IMR-90 (cell line): ENCODE results near the gene MYD88. TPM values are rescaled to one million over a fixed set of nuclear protein-coding genes. Genes with fewer than 3 reads are reported as not detected.

Source experiments
- ATAC-seq: fragments of 200-7000 bp; cut with Tn5 transposase; 2 replicates; pipeline ENCODE4 v1.9.1; 2020; ENCODE audit warnings: low read depth, mild to moderate bottlenecking, moderate library complexity
- BruUV-seq: library from RNA; stranded (reverse); fragments of 400-500 nt; replicated peaks from 2 replicates; lab custom pipeline; 2021; lab: Mats Ljungman, UMichigan
- CTCF ChIA-PET: fragments of 300-600 bp; formaldehyde crosslinking; extraction: SDS; loops from one replicate; lab custom pipeline; 2021; ENCODE audit warnings: antibody characterized with exemption; lab: Yijun Ruan, JAX
- POLR2A ChIA-PET: fragments of 300-600 bp; sonication (Branson Sonifier 250); formaldehyde crosslinking; loops from one replicate; lab custom pipeline; 2022; ENCODE audit warnings: antibody characterized with exemption; ENCODE audit not compliant: unreplicated experiment; lab: Charles Lee
- DNase-seq: peaks from one replicate; pipeline ENCODE4 v3.0.0; 2013
- H2AFZ ChIP-seq: replicated peaks from 2 replicates; pipeline ENCODE3; 2013; ENCODE audit warnings: low read length, mild to moderate bottlenecking; ENCODE audit not compliant: poor library complexity
- H2AK5ac ChIP-seq: 2 replicates; pipeline ENCODE4 v1.6.1; 2013; ENCODE audit warnings: low read depth, low read length, inconsistent platforms
- H2AK9ac ChIP-seq: replicated peaks from 2 replicates; pipeline ENCODE3; 2013; ENCODE audit warnings: mild to moderate bottlenecking, low read depth, low read length, moderate library complexity; ENCODE audit not compliant: poor library complexity
- H2BK120ac ChIP-seq: 2 replicates; pipeline ENCODE4 v1.6.1; 2013; ENCODE audit warnings: low read depth, low read length, inconsistent platforms
- H2BK15ac ChIP-seq: 3 replicates; pipeline ENCODE4 v1.6.1; 2013; ENCODE audit warnings: low read depth, low read length, inconsistent platforms
- H2BK20ac ChIP-seq: 2 replicates; pipeline ENCODE4 v1.6.1; 2013; ENCODE audit warnings: low read depth, mild to moderate bottlenecking, inconsistent platforms, low read length, moderate library complexity
- H2BK5ac ChIP-seq: 2 replicates; pipeline ENCODE4 v1.6.1; 2013; ENCODE audit warnings: mild to moderate bottlenecking, low read depth, low read length, inconsistent platforms; ENCODE audit not compliant: poor library complexity, severe bottlenecking
- H3K14ac ChIP-seq: replicated peaks from 2 replicates; pipeline ENCODE4 v1.6.1; 2013; ENCODE audit warnings: low read depth, low read length, inconsistent platforms
- H3K18ac ChIP-seq: 2 replicates; pipeline ENCODE4 v1.6.1; 2013; ENCODE audit warnings: low read depth, low read length, control low read depth
- H3K23ac ChIP-seq: 2 replicates; pipeline ENCODE4 v1.6.1; 2013; ENCODE audit warnings: low read depth, low read length, inconsistent platforms
- H3K27ac ChIP-seq: 2 replicates; pipeline ENCODE4 v1.5.1; 2013; ENCODE audit warnings: mild to moderate bottlenecking, control low read depth, low read length; ENCODE audit not compliant: insufficient read depth
- H3K27me3 ChIP-seq: 2 replicates; pipeline ENCODE4 v1.6.1; 2013; ENCODE audit warnings: low read length; ENCODE audit not compliant: control insufficient read depth, insufficient read depth
- H3K36me3 ChIP-seq: 2 replicates; pipeline ENCODE4 v1.6.1; 2013; ENCODE audit warnings: low read length, mixed read lengths; ENCODE audit not compliant: control insufficient read depth, insufficient read depth
- H3K4ac ChIP-seq: 2 replicates; pipeline ENCODE4 v1.6.1; 2013; ENCODE audit warnings: low read depth, low read length, inconsistent platforms
- H3K4me1 ChIP-seq: 2 replicates; pipeline ENCODE4 v1.6.1; 2013; ENCODE audit warnings: low read length, mixed read lengths; ENCODE audit not compliant: control insufficient read depth, insufficient read depth
- H3K4me2 ChIP-seq: 2 replicates; pipeline ENCODE4 v1.6.1; 2013; ENCODE audit warnings: low read depth, mild to moderate bottlenecking, control low read depth, low read length, moderate library complexity
- H3K4me3 ChIP-seq: 2 replicates; pipeline ENCODE4 v1.5.1; 2013; ENCODE audit warnings: low read depth, mild to moderate bottlenecking, control low read depth, low read length, moderate library complexity; ENCODE audit not compliant: insufficient read depth
- H3K56ac ChIP-seq: 2 replicates; pipeline ENCODE4 v1.6.1; 2013; ENCODE audit warnings: low read length, inconsistent platforms; ENCODE audit not compliant: insufficient read depth; ENCODE audit errors: extremely low read depth
- H3K79me1 ChIP-seq, 2 experiments: 2 replicates each; pipeline ENCODE4 v1.6.1; 2013; ENCODE audit warnings: low read length in 2 of 2, inconsistent platforms in 1 of 2, low read depth in 1 of 2
- H3K9ac ChIP-seq: 2 replicates; pipeline ENCODE4 v1.6.1; 2013; ENCODE audit warnings: low read depth, low read length, control low read depth
- H3K9me1 ChIP-seq: 2 replicates; pipeline ENCODE4 v1.6.1; 2013; ENCODE audit warnings: low read length, inconsistent platforms; ENCODE audit not compliant: insufficient read depth
- H3K9me3 ChIP-seq: 2 replicates; pipeline ENCODE4 v1.6.1; 2013; ENCODE audit warnings: low read length; ENCODE audit not compliant: control insufficient read depth, insufficient read depth
- H4K20me1 ChIP-seq: 2 replicates; pipeline ENCODE4 v1.6.1; 2013; ENCODE audit warnings: low read length, inconsistent platforms; ENCODE audit not compliant: insufficient read depth
- H4K5ac ChIP-seq: 2 replicates; pipeline ENCODE4 v1.6.1; 2013; ENCODE audit warnings: mild to moderate bottlenecking, low read depth, low read length, control low read depth
- H4K8ac ChIP-seq, 2 experiments: 2 replicates each; pipeline ENCODE4 v1.6.1; 2013; ENCODE audit warnings: low read depth in 2 of 2, low read length in 2 of 2, control low read depth in 1 of 2, inconsistent platforms in 1 of 2
- H4K91ac ChIP-seq: 2 replicates; pipeline ENCODE4 v1.6.1; 2013; ENCODE audit warnings: low read depth, low read length, inconsistent platforms; ENCODE audit not compliant: insufficient read depth
- BHLHE40 ChIP-seq: fragments of 150-350 bp; IDR thresholded peaks from 2 replicates; pipeline ENCODE4 v1.6.1; 2016; ENCODE audit warnings: mild to moderate bottlenecking, low read depth, low read length
- CEBPB ChIP-seq: IDR thresholded peaks from 2 replicates; pipeline ENCODE4 v1.6.1; 2012; ENCODE audit warnings: low read depth, low read length, improper control_type of control experiment
- CHD1 ChIP-seq: IDR thresholded peaks from 2 replicates; pipeline ENCODE4 v1.6.1; 2012; ENCODE audit warnings: low read depth, low read length, improper control_type of control experiment
- FOS ChIP-seq: fragments of 150-350 bp; IDR thresholded peaks from 2 replicates; pipeline ENCODE4 v1.6.1; 2016; ENCODE audit warnings: low read depth, low read length
- MAFK ChIP-seq: IDR thresholded peaks from 2 replicates; pipeline ENCODE4 v1.6.1; 2012; ENCODE audit warnings: low read depth, low read length, improper control_type of control experiment
- MAZ ChIP-seq: IDR thresholded peaks from 2 replicates; pipeline ENCODE4 v1.6.1; 2012; ENCODE audit warnings: low read depth, mild to moderate bottlenecking, low read length, improper control_type of control experiment, moderate library complexity, borderline replicate concordance
- MXI1 ChIP-seq: IDR thresholded peaks from 2 replicates; pipeline ENCODE4 v1.6.1; 2012; ENCODE audit warnings: low read depth, mild to moderate bottlenecking, low read length, moderate library complexity, borderline replicate concordance
- NFE2L2 ChIP-seq: fragments of 150-350 bp; IDR thresholded peaks from 2 replicates; pipeline ENCODE4 v1.6.1; 2016; ENCODE audit warnings: low read depth, mild to moderate bottlenecking, low read length
- POLR2A ChIP-seq: IDR thresholded peaks from 2 replicates; pipeline ENCODE4 v1.6.1; 2012; ENCODE audit warnings: mild to moderate bottlenecking, low read depth, low read length
- RAD21 ChIP-seq: IDR thresholded peaks from 2 replicates; pipeline ENCODE4 v1.6.1; 2012; ENCODE audit warnings: low read length, improper control_type of control experiment
- RCOR1 ChIP-seq: IDR thresholded peaks from 2 replicates; pipeline ENCODE4 v1.6.1; 2012; ENCODE audit warnings: mild to moderate bottlenecking, low read length, improper control_type of control experiment; ENCODE audit not compliant: insufficient replicate concordance
- RFX5 ChIP-seq: IDR thresholded peaks from 2 replicates; pipeline ENCODE4 v1.8.0; 2012; ENCODE audit warnings: low read depth, mild to moderate bottlenecking, low read length, moderate library complexity
- SMC3 ChIP-seq: fragments of 150-350 bp; IDR thresholded peaks from 2 replicates; pipeline ENCODE4 v1.6.1; 2016; ENCODE audit warnings: low read depth, mild to moderate bottlenecking, antibody characterized with exemption, low read length, moderate library complexity
- WGBS, 2 experiments: methylation state at CpG; one replicate each; pipeline versions ENCODE4 v1.1.5 to v1.1.7; 2013; ENCODE audit warnings: missing lambda C conversion rate in 2 of 2; ENCODE audit not compliant: insufficient read length in 1 of 2; ENCODE audit errors: extremely low coverage in 2 of 2; 5-methylcytosine and 5-hydroxymethylcytosine counted together
- dilution Hi-C: fragments of 300-500 bp; cut with HindIII; formaldehyde crosslinking; loops from one replicate; pipeline ENCODE4 v1.14.3; 2018; ENCODE audit warnings: low sequenced_read_pairs; ENCODE audit not compliant: unreplicated experiment
- in situ Hi-C: fragments of 300-500 bp; cut with MboI; formaldehyde crosslinking; loops from 3 replicates; pipeline ENCODE4 v1.14.3; 2019; ENCODE audit warnings: low sequenced_read_pairs, inconsistent platforms, mixed read lengths
- intact Hi-C: fragments of 100-400 bp; cut with micrococcal nuclease; formaldehyde crosslinking; loops from 2 replicates; pipeline ENCODE4 v1.10.0; 2022
- polyA plus RNA-seq, 3 experiments: library from polyadenylated mRNA; depleted of rRNA; stranded (reverse); fragments of >200 nt; gene quantifications; 2 replicates each; pipeline ENCODE4 v1.2.3, GENCODE V29; 2012; ENCODE audit warnings: low replicate concordance in 1 of 3
- total RNA-seq: library from RNA; depleted of rRNA; stranded (reverse); fragments of >200 nt; gene quantifications from 2 replicates; pipeline ENCODE4 v1.2.3, GENCODE V29; 2012
- TF ChIP-seq, protein P1 (sequence below): conservative IDR thresholded peaks from 2 replicates; pipeline ENCODE4 v1.5.1; 2012; ENCODE audit warnings: mild to moderate bottlenecking, low read depth, low read length, improper control_type of control experiment
- TF ChIP-seq, protein P2 (sequence below): fragments of 150-350 bp; IDR thresholded peaks from 2 replicates; pipeline ENCODE4 v1.6.1; 2017; ENCODE audit warnings: mild to moderate bottlenecking, antibody characterized with exemption, low read length, low read depth
- TF ChIP-seq, protein P3 (sequence below): fragments of 150-350 bp; IDR thresholded peaks from 2 replicates; pipeline ENCODE4 v1.6.1; 2016; ENCODE audit warnings: low read depth, mild to moderate bottlenecking, low read length, moderate library complexity, borderline replicate concordance

Gene MYD88
- total and polyA plus RNA-seq, 2 of the 4 experiments (the other 2 are of a cell fraction), result 9.3 to 39.8 TPM

DNA sequence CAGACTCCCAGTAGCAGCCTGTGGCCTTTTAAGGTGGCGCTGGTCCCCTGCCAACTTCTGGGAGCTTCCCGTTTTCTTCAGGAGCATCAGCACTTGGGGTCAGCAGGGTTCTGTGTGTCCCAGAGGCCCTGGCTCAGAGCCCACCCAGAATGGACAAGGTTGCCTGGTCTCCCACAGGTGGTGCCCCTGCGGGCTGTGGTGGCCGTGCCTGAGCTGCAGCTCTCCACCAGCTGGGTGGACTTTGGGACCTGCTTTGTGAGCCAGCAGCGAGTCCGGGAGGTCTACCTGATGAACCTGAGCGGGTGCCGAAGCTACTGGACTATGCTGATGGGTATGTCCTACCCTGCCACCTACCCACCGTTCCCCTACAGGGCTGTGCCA lies 17.0 kb upstream of the MYD88 start:
- Histone ChIP-seq H2BK120ac (no peak overlapping the region), H2AK9ac (no peak overlapping the region), H3K4me1 (no peaks in the 10 kb centered on the region), H2BK20ac (no peak overlapping the region), H2AFZ (no peak overlapping the region), H3K79me1 (no peaks in the 10 kb centered on the region), H3K56ac (no peak overlapping the region), H4K91ac (no peak overlapping the region), H3K27ac (no peak overlapping the region), H3K9me1 (0 out of 2 replicates have a peak, but pooled peaks cover 3% of the 10 kb centered on the region), H4K20me1 (no peaks in the 10 kb centered on the region), H4K5ac (no peak overlapping the region), H3K36me3 (peaks cover 36% of the 10 kb centered on the region), H3K27me3 (no peaks in the 10 kb centered on the region), H2BK5ac (no peak overlapping the region), H3K23ac (no peak overlapping the region), H2AK5ac (no peak overlapping the region), H3K4me3 (no peak overlapping the region), H3K9ac (no peak overlapping the region), H3K4ac (no peak overlapping the region), H3K18ac (no peak overlapping the region), H2BK15ac (no peak overlapping the region), H3K14ac (no peak overlapping the region), H3K9me3 (no peaks in the 10 kb centered on the region), H3K4me2 (no peak overlapping the region), H4K8ac (no peak overlapping the region)
- intact Hi-C loops (no loop called here), dilution Hi-C loops (no loop called here), in situ Hi-C loops (loop anchor here (10.0 kb wide), 1 partner anchor 223 kb away; the partner anchor contains the start of gene XYLB)
- TF ChIP-seq MAFK, result no peak
- TF ChIP-seq MXI1, result no peak
- no peak for TF ChIP-seq RAD21
- TF ChIP-seq NFE2L2, result no peak
- TF ChIP-seq, protein P1, sequence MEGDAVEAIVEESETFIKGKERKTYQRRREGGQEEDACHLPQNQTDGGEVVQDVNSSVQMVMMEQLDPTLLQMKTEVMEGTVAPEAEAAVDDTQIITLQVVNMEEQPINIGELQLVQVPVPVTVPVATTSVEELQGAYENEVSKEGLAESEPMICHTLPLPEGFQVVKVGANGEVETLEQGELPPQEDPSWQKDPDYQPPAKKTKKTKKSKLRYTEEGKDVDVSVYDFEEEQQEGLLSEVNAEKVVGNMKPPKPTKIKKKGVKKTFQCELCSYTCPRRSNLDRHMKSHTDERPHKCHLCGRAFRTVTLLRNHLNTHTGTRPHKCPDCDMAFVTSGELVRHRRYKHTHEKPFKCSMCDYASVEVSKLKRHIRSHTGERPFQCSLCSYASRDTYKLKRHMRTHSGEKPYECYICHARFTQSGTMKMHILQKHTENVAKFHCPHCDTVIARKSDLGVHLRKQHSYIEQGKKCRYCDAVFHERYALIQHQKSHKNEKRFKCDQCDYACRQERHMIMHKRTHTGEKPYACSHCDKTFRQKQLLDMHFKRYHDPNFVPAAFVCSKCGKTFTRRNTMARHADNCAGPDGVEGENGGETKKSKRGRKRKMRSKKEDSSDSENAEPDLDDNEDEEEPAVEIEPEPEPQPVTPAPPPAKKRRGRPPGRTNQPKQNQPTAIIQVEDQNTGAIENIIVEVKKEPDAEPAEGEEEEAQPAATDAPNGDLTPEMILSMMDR, result no peak
- TF ChIP-seq, protein P2, sequence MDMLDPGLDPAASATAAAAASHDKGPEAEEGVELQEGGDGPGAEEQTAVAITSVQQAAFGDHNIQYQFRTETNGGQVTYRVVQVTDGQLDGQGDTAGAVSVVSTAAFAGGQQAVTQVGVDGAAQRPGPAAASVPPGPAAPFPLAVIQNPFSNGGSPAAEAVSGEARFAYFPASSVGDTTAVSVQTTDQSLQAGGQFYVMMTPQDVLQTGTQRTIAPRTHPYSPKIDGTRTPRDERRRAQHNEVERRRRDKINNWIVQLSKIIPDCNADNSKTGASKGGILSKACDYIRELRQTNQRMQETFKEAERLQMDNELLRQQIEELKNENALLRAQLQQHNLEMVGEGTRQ, result no peak
- TF ChIP-seq CEBPB, result no peak
- TF ChIP-seq RFX5, result no peak
- TF ChIP-seq, protein P3, sequence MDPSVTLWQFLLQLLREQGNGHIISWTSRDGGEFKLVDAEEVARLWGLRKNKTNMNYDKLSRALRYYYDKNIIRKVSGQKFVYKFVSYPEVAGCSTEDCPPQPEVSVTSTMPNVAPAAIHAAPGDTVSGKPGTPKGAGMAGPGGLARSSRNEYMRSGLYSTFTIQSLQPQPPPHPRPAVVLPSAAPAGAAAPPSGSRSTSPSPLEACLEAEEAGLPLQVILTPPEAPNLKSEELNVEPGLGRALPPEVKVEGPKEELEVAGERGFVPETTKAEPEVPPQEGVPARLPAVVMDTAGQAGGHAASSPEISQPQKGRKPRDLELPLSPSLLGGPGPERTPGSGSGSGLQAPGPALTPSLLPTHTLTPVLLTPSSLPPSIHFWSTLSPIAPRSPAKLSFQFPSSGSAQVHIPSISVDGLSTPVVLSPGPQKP, result no peak
- no peak for TF ChIP-seq FOS
- TF ChIP-seq MAZ, result no peak
- TF ChIP-seq POLR2A, result no peak
- no peak for TF ChIP-seq BHLHE40
- TF ChIP-seq CHD1, result no peak
- no peak for TF ChIP-seq RCOR1
- TF ChIP-seq SMC3, result no peak
- no peak for ATAC-seq
- CTCF ChIA-PET, result no interaction called here
- POLR2A ChIA-PET, result no interaction called here
- BruUV-seq, result no TSS peak
- 83% methylated on average over 2 of the region's 9 CpGs; no CpG with 5 or more reads in 1 of the 2 experiments for WGBS, 2 experiments
- DNase-seq, result no peak
